DND-41 (cell line): ENCODE results near the gene TENT5C.
A peak's percentile ranks its signal among the peaks of the same experiment; 100 is the strongest.

ENCODE experiments used
- ATAC-seq: fragments of 200-7000 bp; cut with Tn5 transposase; 3 replicates; pipeline ENCODE4 v1.9.1; 2021; ENCODE audit warnings: low read depth; ENCODE audit not compliant: insufficient read depth
- DNase-seq: peaks from one replicate; pipeline ENCODE4 v3.0.0-alpha.2; 2020
- H2AFZ ChIP-seq: 2 replicates; pipeline ENCODE4 v1.6.0; 2012; ENCODE audit warnings: low read depth, low read length
- H3K27ac ChIP-seq: 2 replicates; pipeline ENCODE4 v1.5.1; 2012; ENCODE audit warnings: low read length, inconsistent platforms
- H3K27me3 ChIP-seq: fragments of 200-600 bp; sonication (generic); 2 replicates; pipeline ENCODE4 v1.6.0; 2012; ENCODE audit warnings: low read length, mild to moderate bottlenecking, inconsistent platforms; ENCODE audit not compliant: insufficient read depth, poor library complexity
- H3K36me3 ChIP-seq: 2 replicates; pipeline ENCODE4 v1.5.1; 2012; ENCODE audit warnings: low read length, inconsistent platforms; ENCODE audit not compliant: insufficient read depth
- H3K4me1 ChIP-seq: 2 replicates; pipeline ENCODE4 v1.5.1; 2012; ENCODE audit warnings: mild to moderate bottlenecking, low read length; ENCODE audit not compliant: insufficient read depth
- H3K4me2 ChIP-seq: 2 replicates; pipeline ENCODE4 v1.6.0; 2012; ENCODE audit warnings: mild to moderate bottlenecking, moderate library complexity, low read length, inconsistent platforms; ENCODE audit not compliant: insufficient read depth
- H3K4me3 ChIP-seq, 2 experiments: fragments of 200-600 bp in 1 of 2; shearing (Covaris generic) in 1 of 2; 2 replicates each; pipeline ENCODE4 v1.5.1; 2012 to 2016; ENCODE audit warnings: inconsistent platforms in 2 of 2, low read length in 2 of 2, mild to moderate bottlenecking in 2 of 2, low read depth in 1 of 2, moderate library complexity in 1 of 2
- H3K79me2 ChIP-seq: 2 replicates; pipeline ENCODE4 v1.6.0; 2012; ENCODE audit warnings: low read length, inconsistent platforms; ENCODE audit not compliant: insufficient read depth
- H3K9ac ChIP-seq: 2 replicates; pipeline ENCODE4 v1.6.0; 2012; ENCODE audit warnings: low read depth, mild to moderate bottlenecking, inconsistent platforms, low read length, moderate library complexity
- H3K9me3 ChIP-seq: 2 replicates; pipeline ENCODE4 v1.5.1; 2012; ENCODE audit warnings: low read length, moderate library complexity, mild to moderate bottlenecking, inconsistent platforms; ENCODE audit not compliant: insufficient read depth, severe bottlenecking
- H4K20me1 ChIP-seq: 2 replicates; pipeline ENCODE4 v1.6.0; 2012; ENCODE audit warnings: low read length; ENCODE audit not compliant: insufficient read depth
- EZH2 ChIP-seq: IDR thresholded peaks from 3 replicates; pipeline ENCODE4 v1.6.1; 2012; ENCODE audit warnings: borderline replicate concordance, low read depth, mild to moderate bottlenecking, moderate library complexity, low read length, inconsistent platforms; ENCODE audit not compliant: severe bottlenecking
- TF ChIP-seq, protein P1 (sequence below): IDR thresholded peaks from 2 replicates; pipeline ENCODE4 v1.5.1; 2012; ENCODE audit warnings: borderline replicate concordance, low read length, moderate library complexity, mild to moderate bottlenecking; ENCODE audit not compliant: poor library complexity, severe bottlenecking; ENCODE audit errors: extremely low read depth

TENT5C gene

DNA sequence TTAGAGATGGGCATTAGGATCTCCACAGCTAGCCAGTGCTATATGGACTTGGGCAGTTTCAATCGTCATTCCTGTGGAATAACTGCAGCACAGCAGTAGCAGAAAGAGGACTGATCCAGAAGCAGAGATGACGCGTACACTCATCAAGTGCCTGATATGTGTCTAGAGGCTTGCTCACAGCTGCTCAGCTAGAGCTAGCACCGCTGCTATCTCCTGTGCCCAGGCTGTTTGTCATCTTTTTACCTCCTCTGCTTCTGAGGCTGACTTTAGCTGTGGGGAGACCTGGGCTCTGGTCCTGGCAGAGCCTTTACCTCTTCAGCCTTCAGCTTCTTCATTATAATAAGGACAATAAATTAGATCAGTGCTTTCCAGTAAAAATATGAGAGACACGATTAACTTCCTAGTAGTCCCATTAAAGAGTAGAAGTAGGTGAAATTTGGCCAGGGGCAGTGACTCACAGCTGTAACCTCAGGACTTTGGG is 5.3 kb downstream of the TENT5C start:
- Histone ChIP-seq H3K9me3 (no peaks in the 10 kb centered on the region), H3K36me3 (peaks cover 63% of the 10 kb centered on the region), H3K4me3 (peak overlapping the region in 1 of 2 experiments; percentile 80; a peak in 2 of 4 replicates), H3K27me3 (no peaks in the 10 kb centered on the region), H4K20me1 (peaks cover 41% of the 10 kb centered on the region), H3K9ac (peak overlapping the region; percentile 32), H3K4me2 (peak overlapping the region; percentile 88), H3K79me2 (peaks cover 98% of the 10 kb centered on the region), H3K27ac (peak overlapping the region; percentile 93), H3K4me1 (peaks cover 86% of the 10 kb centered on the region), H2AFZ (no peak overlapping the region)
- ATAC-seq (no peak), DNase-seq (peak; percentile 43)
- TF ChIP-seq, protein P1, sequence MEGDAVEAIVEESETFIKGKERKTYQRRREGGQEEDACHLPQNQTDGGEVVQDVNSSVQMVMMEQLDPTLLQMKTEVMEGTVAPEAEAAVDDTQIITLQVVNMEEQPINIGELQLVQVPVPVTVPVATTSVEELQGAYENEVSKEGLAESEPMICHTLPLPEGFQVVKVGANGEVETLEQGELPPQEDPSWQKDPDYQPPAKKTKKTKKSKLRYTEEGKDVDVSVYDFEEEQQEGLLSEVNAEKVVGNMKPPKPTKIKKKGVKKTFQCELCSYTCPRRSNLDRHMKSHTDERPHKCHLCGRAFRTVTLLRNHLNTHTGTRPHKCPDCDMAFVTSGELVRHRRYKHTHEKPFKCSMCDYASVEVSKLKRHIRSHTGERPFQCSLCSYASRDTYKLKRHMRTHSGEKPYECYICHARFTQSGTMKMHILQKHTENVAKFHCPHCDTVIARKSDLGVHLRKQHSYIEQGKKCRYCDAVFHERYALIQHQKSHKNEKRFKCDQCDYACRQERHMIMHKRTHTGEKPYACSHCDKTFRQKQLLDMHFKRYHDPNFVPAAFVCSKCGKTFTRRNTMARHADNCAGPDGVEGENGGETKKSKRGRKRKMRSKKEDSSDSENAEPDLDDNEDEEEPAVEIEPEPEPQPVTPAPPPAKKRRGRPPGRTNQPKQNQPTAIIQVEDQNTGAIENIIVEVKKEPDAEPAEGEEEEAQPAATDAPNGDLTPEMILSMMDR: no peak
- TF ChIP-seq EZH2: no peak

- Histone ChIP-seq H4K20me1 (peaks cover 38% of the 10 kb centered on the region), H3K9ac (no peak overlapping the region; the same call in 1 of the 2 replicates), H3K4me3 (peak overlapping the region in 1 of 2 experiments; percentile 23; a peak in 2 of 4 replicates), H3K4me2 (peak overlapping the region; percentile 88), H3K27me3 (no peaks in the 10 kb centered on the region), H3K79me2 (peaks cover 98% of the 10 kb centered on the region), H3K4me1 (peaks cover 94% of the 10 kb centered on the region), H3K36me3 (peaks cover 71% of the 10 kb centered on the region), H2AFZ (no peak overlapping the region), H3K27ac (peak overlapping the region; percentile 92), H3K9me3 (no peaks in the 10 kb centered on the region)
- DNase-seq: no peak
- TF ChIP-seq EZH2: no peak
- TF ChIP-seq, protein P1: no peak
- ATAC-seq: no peak
Measured at GRCh38 chr1:117611894-117612483, 6.1 kb downstream of the TENT5C start.

GRCh38 chr1:117612517-117613248 is 6.8 kb downstream of the TENT5C start:
- H4K20me1 ChIP-seq: peaks cover 37% of the 10 kb centered on the region
- peak overlapping the region; percentile 53 for H3K9ac ChIP-seq
- H3K4me3 ChIP-seq: peak overlapping the region in 1 of 2 experiments; percentile 41; a peak in 2 of 4 replicates
- peak overlapping the region; percentile 88 for H3K4me2 ChIP-seq
- H2AFZ ChIP-seq: no peak overlapping the region
- H3K79me2 ChIP-seq: peaks cover 98% of the 10 kb centered on the region
- DNase-seq: no peak
- H3K27me3 ChIP-seq: no peaks in the 10 kb centered on the region
- H3K4me1 ChIP-seq: peaks cover 100% of the 10 kb centered on the region
- H3K9me3 ChIP-seq: no peaks in the 10 kb centered on the region
- TF ChIP-seq, protein P1: no peak
- no peak for TF ChIP-seq EZH2
- ATAC-seq: 0 out of 3 replicates have a peak, but pooled peaks have one; percentile 3
- H3K27ac ChIP-seq: peak overlapping the region; percentile 92
- peaks cover 71% of the 10 kb centered on the region for H3K36me3 ChIP-seq
